K562 (cell line): ENCODE measurements around the gene MALRD1.

ENCODE experiments used
- CTCF ChIP-seq, 3 experiments: IDR thresholded peaks in 2 of 3; conservative IDR thresholded peaks in 1 of 3; 2 replicates each; pipeline ENCODE4 v1.5.1; 2011 to 2012; ENCODE audit warnings: low read length in 3 of 3, mild to moderate bottlenecking in 3 of 3, control low read depth in 2 of 3, improper control_type of control experiment in 1 of 3, inconsistent platforms in 1 of 3, low read depth in 1 of 3, mixed read lengths in 1 of 3, moderate library complexity in 1 of 3; ENCODE audit not compliant: insufficient read depth in 2 of 3
- EZH2 ChIP-seq: IDR thresholded peaks from 2 replicates; pipeline ENCODE4 v1.6.1; 2012; ENCODE audit warnings: low read depth, mild to moderate bottlenecking, inconsistent platforms, low read length, borderline replicate concordance
- HDAC2 ChIP-seq: fragments of 450-650 bp; IDR thresholded peaks from 2 replicates; pipeline ENCODE4 v1.6.1; 2016; ENCODE audit warnings: mild to moderate bottlenecking
- HMGXB4 ChIP-seq: sonication (generic); formaldehyde crosslinking; IDR thresholded peaks from 2 replicates; pipeline ENCODE4 v1.8.1; 2023; ENCODE audit warnings: mild to moderate bottlenecking, missing genetic modification reagents
- MAX ChIP-seq: sonication (generic); formaldehyde crosslinking; IDR thresholded peaks from 2 replicates; pipeline ENCODE4 v1.9.0; 2022; ENCODE audit warnings: mild to moderate bottlenecking, missing genetic modification reagents
- MAZ ChIP-seq, 2 experiments: fragments of 450-650 bp in 1 of 2; sonication (generic) in 1 of 2; formaldehyde crosslinking; IDR thresholded peaks in 1 of 2; conservative IDR thresholded peaks in 1 of 2; 2 replicates each; pipeline versions ENCODE4 v1.4.0 to v1.5.0; 2020; ENCODE audit warnings: mild to moderate bottlenecking in 1 of 2, missing genetic modification reagents in 1 of 2
- MLLT1 ChIP-seq, 2 experiments: fragments of 450-650 bp; IDR thresholded peaks; 2 replicates each; pipeline ENCODE4 v1.6.1; 2016
- MYC ChIP-seq, 2 experiments: fragments of 250-450 bp in 1 of 2; sonication (Bioruptor Pico) in 1 of 2; IDR thresholded peaks; 2 replicates each; pipeline versions ENCODE4 v1.5.1 to v1.6.1; 2012 to 2021; ENCODE audit warnings: low read depth in 2 of 2, borderline replicate concordance in 1 of 2, improper control_type of control experiment in 1 of 2, low read length in 1 of 2, mild to moderate bottlenecking in 1 of 2, moderate library complexity in 1 of 2
- NBN ChIP-seq: fragments of 450-650 bp; IDR thresholded peaks from 2 replicates; pipeline ENCODE4 v1.6.1; 2016; ENCODE audit warnings: low read depth, mild to moderate bottlenecking
- RAD21 ChIP-seq, 2 experiments: fragments of 250-450 bp in 1 of 2; fragments of 450-650 bp in 1 of 2; sonication (Bioruptor Pico) in 1 of 2; formaldehyde crosslinking in 1 of 2; IDR thresholded peaks in 1 of 2; conservative IDR thresholded peaks in 1 of 2; 2 replicates each; pipeline versions ENCODE4 v1.4.0 to v1.8.0; 2020 to 2022; ENCODE audit warnings: mild to moderate bottlenecking in 2 of 2, moderate library complexity in 1 of 2
- ZNF551 ChIP-seq: fragments of 250-450 bp; sonication (Bioruptor Pico); IDR thresholded peaks from 2 replicates; pipeline ENCODE4 v1.5.0; 2021; ENCODE audit warnings: mild to moderate bottlenecking, moderate library complexity
- ZNF57 ChIP-seq: fragments of 450-650 bp; formaldehyde crosslinking; IDR thresholded peaks from 2 replicates; pipeline ENCODE4 v1.4.0; 2020; ENCODE audit warnings: mild to moderate bottlenecking, moderate library complexity

GRCh38 chr10:19689231-19689630 lies 640.6 kb downstream of the MALRD1 start:
- TF ChIP-seq HMGXB4: no peak
- TF ChIP-seq CTCF (IDR thresholded peaks at IDR 0.05 in 2 of 3, conservative IDR thresholded peaks at IDR 0.05 in 1 of 3; ENCODE audit: insufficient read depth in 2 of 3, low read depth in 1 of 3, low read length in 3 of 3): no peak
- no peak for TF ChIP-seq ZNF57 (CRISPR knock-in tag)
- no peak for TF ChIP-seq MYC (IDR thresholded peaks at IDR 0.05; ENCODE audit: low read depth, low read length)
- TF ChIP-seq MYC (CRISPR knock-in tag; IDR thresholded peaks at IDR 0.05; ENCODE audit: borderline replicate concordance, low read depth): no peak
- TF ChIP-seq MLLT1 (IDR thresholded peaks at IDR 0.05): no peak
- TF ChIP-seq ZNF551: no peak
- TF ChIP-seq NBN: no peak
- TF ChIP-seq EZH2: no peak
- TF ChIP-seq MAX (CRISPR knock-in tag): no peak
- no peak for TF ChIP-seq RAD21 (CRISPR knock-in tag; conservative IDR thresholded peaks at IDR 0.05 in 1 of 2, IDR thresholded peaks at IDR 0.05 in 1 of 2)
- TF ChIP-seq MAZ (CRISPR knock-in tag; conservative IDR thresholded peaks at IDR 0.05 in 1 of 2, IDR thresholded peaks at IDR 0.05 in 1 of 2): no peak
- TF ChIP-seq HDAC2: no peak
